ENCODE results near the gene TEKT5. TPM values are rescaled to one million over a fixed set of nuclear protein-coding genes. Genes with fewer than 3 reads are reported as not detected.

The TEKT5 gene
- total and polyA plus RNA-seq, 9 of the 15 experiments (the other 6 are each of a cell fraction or from before 2014, with no cell fraction given) = 0.10 to 0.19 TPM; not detected in 7

DNA sequence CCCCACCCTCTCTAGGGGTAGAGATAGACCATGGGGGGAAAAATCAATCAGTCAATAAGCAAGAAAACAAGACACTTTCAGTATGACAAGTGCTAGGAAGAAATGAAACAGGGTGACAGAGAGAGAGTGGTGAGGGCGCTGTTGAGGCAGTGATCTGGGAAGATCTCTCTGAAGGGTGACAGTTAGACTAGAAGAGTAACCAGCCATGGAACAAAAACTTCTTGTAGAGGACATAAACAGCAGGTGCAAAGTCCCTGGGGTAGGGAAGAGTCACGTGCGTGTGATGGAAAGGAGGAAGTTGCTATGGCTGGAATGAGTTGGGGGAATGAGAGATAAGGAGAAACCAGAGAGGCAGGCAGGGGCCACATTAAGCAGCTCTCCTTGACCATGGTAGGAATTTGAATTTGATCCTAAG lies 97.5 kb downstream of the TEKT5 start (continued):
- TF ChIP-seq, protein P1, sequence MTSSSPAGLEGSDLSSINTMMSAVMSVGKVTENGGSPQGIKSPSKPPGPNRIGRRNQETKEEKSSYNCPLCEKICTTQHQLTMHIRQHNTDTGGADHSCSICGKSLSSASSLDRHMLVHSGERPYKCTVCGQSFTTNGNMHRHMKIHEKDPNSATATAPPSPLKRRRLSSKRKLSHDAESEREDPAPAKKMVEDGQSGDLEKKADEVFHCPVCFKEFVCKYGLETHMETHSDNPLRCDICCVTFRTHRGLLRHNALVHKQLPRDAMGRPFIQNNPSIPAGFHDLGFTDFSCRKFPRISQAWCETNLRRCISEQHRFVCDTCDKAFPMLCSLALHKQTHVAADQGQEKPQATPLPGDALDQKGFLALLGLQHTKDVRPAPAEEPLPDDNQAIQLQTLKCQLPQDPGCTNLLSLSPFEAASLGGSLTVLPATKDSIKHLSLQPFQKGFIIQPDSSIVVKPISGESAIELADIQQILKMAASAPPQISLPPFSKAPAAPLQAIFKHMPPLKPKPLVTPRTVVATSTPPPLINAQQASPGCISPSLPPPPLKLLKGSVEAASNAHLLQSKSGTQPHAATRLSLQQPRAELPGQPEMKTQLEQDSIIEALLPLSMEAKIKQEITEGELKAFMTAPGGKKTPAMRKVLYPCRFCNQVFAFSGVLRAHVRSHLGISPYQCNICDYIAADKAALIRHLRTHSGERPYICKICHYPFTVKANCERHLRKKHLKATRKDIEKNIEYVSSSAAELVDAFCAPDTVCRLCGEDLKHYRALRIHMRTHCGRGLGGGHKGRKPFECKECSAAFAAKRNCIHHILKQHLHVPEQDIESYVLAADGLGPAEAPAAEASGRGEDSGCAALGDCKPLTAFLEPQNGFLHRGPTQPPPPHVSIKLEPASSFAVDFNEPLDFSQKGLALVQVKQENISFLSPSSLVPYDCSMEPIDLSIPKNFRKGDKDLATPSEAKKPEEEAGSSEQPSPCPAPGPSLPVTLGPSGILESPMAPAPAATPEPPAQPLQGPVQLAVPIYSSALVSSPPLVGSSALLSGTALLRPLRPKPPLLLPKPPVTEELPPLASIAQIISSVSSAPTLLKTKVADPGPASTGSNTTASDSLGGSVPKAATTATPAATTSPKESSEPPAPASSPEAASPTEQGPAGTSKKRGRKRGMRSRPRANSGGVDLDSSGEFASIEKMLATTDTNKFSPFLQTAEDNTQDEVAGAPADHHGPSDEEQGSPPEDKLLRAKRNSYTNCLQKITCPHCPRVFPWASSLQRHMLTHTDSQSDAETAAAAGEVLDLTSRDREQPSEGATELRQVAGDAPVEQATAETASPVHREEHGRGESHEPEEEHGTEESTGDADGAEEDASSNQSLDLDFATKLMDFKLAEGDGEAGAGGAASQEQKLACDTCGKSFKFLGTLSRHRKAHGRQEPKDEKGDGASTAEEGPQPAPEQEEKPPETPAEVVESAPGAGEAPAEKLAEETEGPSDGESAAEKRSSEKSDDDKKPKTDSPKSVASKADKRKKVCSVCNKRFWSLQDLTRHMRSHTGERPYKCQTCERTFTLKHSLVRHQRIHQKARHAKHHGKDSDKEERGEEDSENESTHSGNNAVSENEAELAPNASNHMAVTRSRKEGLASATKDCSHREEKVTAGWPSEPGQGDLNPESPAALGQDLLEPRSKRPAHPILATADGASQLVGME (CRISPR knock-in tag; IDR thresholded peaks at IDR 0.05) = no peak
- no peak for TF ChIP-seq SAFB2 (IDR thresholded peaks at IDR 0.05; ENCODE audit: borderline replicate concordance, low read depth, low read length, severe bottlenecking)
- TF ChIP-seq BHLHE40 (IDR thresholded peaks at IDR 0.05; ENCODE audit: low read length) = 0 out of 2 replicates have a peak, but pooled peaks have one; percentile 24
- no peak for TF ChIP-seq SREBF2 (CRISPR knock-in tag; IDR thresholded peaks at IDR 0.05)
- no peak for TF ChIP-seq ZEB2 (IDR thresholded peaks at IDR 0.05)
- TF ChIP-seq, protein P2, sequence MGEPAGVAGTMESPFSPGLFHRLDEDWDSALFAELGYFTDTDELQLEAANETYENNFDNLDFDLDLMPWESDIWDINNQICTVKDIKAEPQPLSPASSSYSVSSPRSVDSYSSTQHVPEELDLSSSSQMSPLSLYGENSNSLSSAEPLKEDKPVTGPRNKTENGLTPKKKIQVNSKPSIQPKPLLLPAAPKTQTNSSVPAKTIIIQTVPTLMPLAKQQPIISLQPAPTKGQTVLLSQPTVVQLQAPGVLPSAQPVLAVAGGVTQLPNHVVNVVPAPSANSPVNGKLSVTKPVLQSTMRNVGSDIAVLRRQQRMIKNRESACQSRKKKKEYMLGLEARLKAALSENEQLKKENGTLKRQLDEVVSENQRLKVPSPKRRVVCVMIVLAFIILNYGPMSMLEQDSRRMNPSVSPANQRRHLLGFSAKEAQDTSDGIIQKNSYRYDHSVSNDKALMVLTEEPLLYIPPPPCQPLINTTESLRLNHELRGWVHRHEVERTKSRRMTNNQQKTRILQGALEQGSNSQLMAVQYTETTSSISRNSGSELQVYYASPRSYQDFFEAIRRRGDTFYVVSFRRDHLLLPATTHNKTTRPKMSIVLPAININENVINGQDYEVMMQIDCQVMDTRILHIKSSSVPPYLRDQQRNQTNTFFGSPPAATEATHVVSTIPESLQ (CRISPR knock-in tag; IDR thresholded peaks at IDR 0.05) = no peak
- TF ChIP-seq, protein P3, sequence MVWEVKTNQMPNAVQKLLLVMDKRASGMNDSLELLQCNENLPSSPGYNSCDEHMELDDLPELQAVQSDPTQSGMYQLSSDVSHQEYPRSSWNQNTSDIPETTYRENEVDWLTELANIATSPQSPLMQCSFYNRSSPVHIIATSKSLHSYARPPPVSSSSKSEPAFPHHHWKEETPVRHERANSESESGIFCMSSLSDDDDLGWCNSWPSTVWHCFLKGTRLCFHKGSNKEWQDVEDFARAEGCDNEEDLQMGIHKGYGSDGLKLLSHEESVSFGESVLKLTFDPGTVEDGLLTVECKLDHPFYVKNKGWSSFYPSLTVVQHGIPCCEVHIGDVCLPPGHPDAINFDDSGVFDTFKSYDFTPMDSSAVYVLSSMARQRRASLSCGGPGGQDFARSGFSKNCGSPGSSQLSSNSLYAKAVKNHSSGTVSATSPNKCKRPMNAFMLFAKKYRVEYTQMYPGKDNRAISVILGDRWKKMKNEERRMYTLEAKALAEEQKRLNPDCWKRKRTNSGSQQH (CRISPR knock-in tag; IDR thresholded peaks at IDR 0.05) = no peak
- TF ChIP-seq, protein P4, sequence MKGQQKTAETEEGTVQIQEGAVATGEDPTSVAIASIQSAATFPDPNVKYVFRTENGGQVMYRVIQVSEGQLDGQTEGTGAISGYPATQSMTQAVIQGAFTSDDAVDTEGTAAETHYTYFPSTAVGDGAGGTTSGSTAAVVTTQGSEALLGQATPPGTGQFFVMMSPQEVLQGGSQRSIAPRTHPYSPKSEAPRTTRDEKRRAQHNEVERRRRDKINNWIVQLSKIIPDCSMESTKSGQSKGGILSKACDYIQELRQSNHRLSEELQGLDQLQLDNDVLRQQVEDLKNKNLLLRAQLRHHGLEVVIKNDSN (CRISPR knock-in tag; IDR thresholded peaks at IDR 0.05) = peak; percentile 25; the same call in 1 of the 2 replicates
- no peak for TF ChIP-seq YBX1 (IDR thresholded peaks at IDR 0.05)
- TF ChIP-seq HDAC1 (IDR thresholded peaks at IDR 0.05) = no peak
- TF ChIP-seq ZFPM2 (CRISPR knock-in tag; IDR thresholded peaks at IDR 0.05) = no peak
- no peak for TF ChIP-seq ZNF408 (CRISPR knock-in tag; IDR thresholded peaks at IDR 0.05; ENCODE audit: low read depth)
- no peak for TF ChIP-seq ZNF696 (CRISPR knock-in tag; conservative IDR thresholded peaks at IDR 0.05)
- TF ChIP-seq ZNF584 (CRISPR knock-in tag; IDR thresholded peaks at IDR 0.05; ENCODE audit: low read depth) = no peak
- no peak for TF ChIP-seq WHSC1 (IDR thresholded peaks at IDR 0.05; ENCODE audit: low read length)
